ENCODE measurements around the gene HYAL3. TPM values are rescaled to one million over a fixed set of nuclear protein-coding genes. Genes with fewer than 3 reads are reported as not detected.

Gene HYAL3
- total and polyA plus RNA-seq, 2 experiments from 2014 or later = 7.6 to 9.6 TPM

DNA sequence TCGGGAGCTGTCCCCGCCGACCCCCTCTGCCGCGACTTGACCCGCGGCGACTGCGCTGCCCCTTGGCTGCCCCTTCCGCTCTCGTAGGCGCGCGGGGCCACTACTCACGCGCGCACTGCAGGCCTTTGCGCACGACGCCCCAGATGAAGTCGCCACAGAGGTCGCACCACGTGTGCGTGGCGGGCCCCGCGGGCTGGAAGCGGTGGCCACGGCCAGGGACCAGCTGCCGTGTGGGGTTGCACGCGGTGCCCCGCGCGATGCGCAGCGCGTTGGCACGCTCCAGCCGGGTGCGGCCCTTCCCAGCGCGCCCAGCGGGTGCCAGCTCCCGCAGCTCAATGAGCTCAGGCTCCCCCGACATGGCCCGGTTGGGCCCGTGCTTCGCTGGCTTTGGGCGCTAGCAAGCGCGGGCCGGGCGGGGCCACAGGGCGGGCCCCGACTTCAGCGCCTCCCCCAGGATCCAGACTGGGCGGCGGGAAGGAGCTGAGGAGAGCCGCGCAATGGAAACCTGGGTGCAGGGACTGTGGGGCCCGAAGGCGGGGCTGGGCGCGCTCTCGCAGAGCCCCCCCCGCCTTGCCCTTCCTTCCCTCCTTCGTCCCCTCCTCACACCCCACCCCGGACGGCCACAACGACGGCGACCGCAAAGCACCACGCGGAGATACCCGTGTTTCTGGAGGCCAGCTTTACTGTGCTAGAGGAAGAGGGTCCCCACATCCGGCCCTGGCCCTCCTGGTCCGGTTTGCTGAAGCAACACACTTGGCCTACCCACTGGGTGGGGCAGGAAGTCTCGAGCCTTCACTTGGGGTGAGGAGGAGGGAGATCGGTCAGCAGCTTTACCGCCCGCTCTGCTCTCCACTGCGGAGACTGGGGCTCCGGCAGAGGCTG lies 41.5 kb upstream of the HYAL3 start, which contains the start of gene RASSF1:
Gene RASSF1 (minus strand): TSS at position 389 of the 882 bp plus-strand sequence. CDS start 31 bp downstream, at position 358.
- in situ Hi-C loops (cut with MboI) = loop anchor here (10.0 kb wide), 1 partner anchor 194 kb away; no protein-coding TSS in a partner anchor
- Histone ChIP-seq H3K36me3 (ENCODE audit: low read depth) (no peaks in the 10 kb centered on the region), H3K4me2 (ENCODE audit: unreplicated experiment) (peak within 1 kb of the TSS; percentile 90), H3K27me3 (replicated peaks; ENCODE audit: insufficient read depth) (no peaks in the 10 kb centered on the region), H3K9ac (peak within 1 kb of the TSS; percentile 92), H3K79me2 (ENCODE audit: insufficient read depth) (peaks cover 40% of the 10 kb centered on the region), H2AFZ (peak within 1 kb of the TSS; percentile 70), H3K27ac (peak within 1 kb of the TSS; percentile 96), H3F3A (ENCODE audit: insufficient read depth) (peaks cover 32% of the 10 kb centered on the region), H3K9me3 (ENCODE audit: low read depth) (no peaks in the 10 kb centered on the region), H3K4me3 (peak within 1 kb of the TSS; percentile 89), H4K20me1 (ENCODE audit: insufficient read depth) (no peaks in the 10 kb centered on the region), H3K9me2 (ENCODE audit: insufficient read depth) (no peaks in the 10 kb centered on the region), H3K4me1 (ENCODE audit: insufficient read depth) (peaks cover 28% of the 10 kb centered on the region)
- TF ChIP-seq EZH2 (IDR thresholded peaks at IDR 0.05; ENCODE audit: insufficient read depth, poor library complexity, severe bottlenecking) (no peak), EZH2phosphoT487 (IDR thresholded peaks at IDR 0.05; ENCODE audit: insufficient read depth, low read depth) (no peak)
- DNase-seq = peak; percentile 90
- 1 to 2% methylated on average over 68 to 80 of the region's 85 CpGs for WGBS, 2 experiments (ENCODE audit: low coverage in 1 of 2, low lambda C conversion rate in 2 of 2, missing lambda C conversion rate in 2 of 2)

GRCh38 chr3:50340147-50340447 lies 40.9 kb upstream of the HYAL3 start:
- Histone ChIP-seq H3K79me2 (ENCODE audit: insufficient read depth) (peaks cover 46% of the 10 kb centered on the region), H3K9me2 (ENCODE audit: insufficient read depth) (no peaks in the 10 kb centered on the region), H3K9me3 (ENCODE audit: low read depth) (no peaks in the 10 kb centered on the region), H3K27ac (peak overlapping the region; percentile 96), H3K4me2 (ENCODE audit: unreplicated experiment) (peak overlapping the region; percentile 90), H3K4me1 (ENCODE audit: insufficient read depth) (peaks cover 34% of the 10 kb centered on the region), H3F3A (ENCODE audit: insufficient read depth) (peaks cover 38% of the 10 kb centered on the region), H4K20me1 (ENCODE audit: insufficient read depth) (no peaks in the 10 kb centered on the region), H2AFZ (peak overlapping the region; percentile 70), H3K4me3 (peak overlapping the region; percentile 89), H3K9ac (peak overlapping the region; percentile 92), H3K36me3 (ENCODE audit: low read depth) (no peaks in the 10 kb centered on the region), H3K27me3 (replicated peaks; ENCODE audit: insufficient read depth) (no peaks in the 10 kb centered on the region)
- TF ChIP-seq EZH2phosphoT487 (IDR thresholded peaks at IDR 0.05; ENCODE audit: insufficient read depth, low read depth) = no peak
- no peak for TF ChIP-seq EZH2 (IDR thresholded peaks at IDR 0.05; ENCODE audit: insufficient read depth, poor library complexity, severe bottlenecking)
- in situ Hi-C loops (cut with MboI) = loop anchor here (10.0 kb wide), 1 partner anchor 195 kb away; no protein-coding TSS in a partner anchor
- WGBS, 2 experiments (ENCODE audit: low coverage in 1 of 2, low lambda C conversion rate in 2 of 2, missing lambda C conversion rate in 2 of 2) = 0 to 3% methylated on average over 9 of the region's 9 CpGs
- DNase-seq = no peak

GRCh38 chr3:50339485-50340146 lies 40.4 kb upstream of the HYAL3 start:
- H3K4me3 ChIP-seq = peak overlapping the region; percentile 89
- H3K79me2 ChIP-seq (ENCODE audit: insufficient read depth) = peaks cover 51% of the 10 kb centered on the region
- 79 to 80% methylated on average over 14 of the region's 14 CpGs for WGBS, 2 experiments (ENCODE audit: low coverage in 1 of 2, low lambda C conversion rate in 2 of 2, missing lambda C conversion rate in 2 of 2)

DNA sequence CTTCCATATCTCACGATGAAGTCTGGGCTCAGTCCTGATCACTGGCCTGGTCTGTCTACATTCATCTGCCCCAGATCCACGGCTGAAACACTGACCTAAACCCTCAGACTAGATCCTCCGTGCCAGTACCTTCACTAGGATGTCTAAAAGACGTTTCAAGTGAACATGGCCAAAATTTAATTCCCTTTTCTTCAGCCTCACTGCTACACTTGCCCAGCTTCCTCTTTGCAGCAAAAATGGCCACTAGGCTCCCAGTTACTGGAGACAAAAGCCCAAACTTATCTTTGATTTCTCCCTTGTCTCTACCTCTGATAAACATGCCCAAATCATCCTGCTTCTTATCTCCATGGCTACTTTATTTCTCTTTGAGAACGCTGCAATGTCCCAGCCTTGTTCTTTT lies 39.8 kb upstream of the HYAL3 start:
- Histone ChIP-seq H4K20me1 (ENCODE audit: insufficient read depth) (no peaks in the 10 kb centered on the region; the same call in 1 of the 2 replicates), H3K4me1 (ENCODE audit: insufficient read depth) (peaks cover 45% of the 10 kb centered on the region), H3K4me3 (peak overlapping the region; percentile 89), H3K9me3 (ENCODE audit: low read depth) (no peaks in the 10 kb centered on the region), H3K4me2 (ENCODE audit: unreplicated experiment) (peak overlapping the region; percentile 74), H3F3A (ENCODE audit: insufficient read depth) (peaks cover 50% of the 10 kb centered on the region), H2AFZ (no peak overlapping the region), H3K79me2 (ENCODE audit: insufficient read depth) (peaks cover 58% of the 10 kb centered on the region), H3K9me2 (ENCODE audit: insufficient read depth) (no peaks in the 10 kb centered on the region), H3K27me3 (replicated peaks; ENCODE audit: insufficient read depth) (no peaks in the 10 kb centered on the region), H3K36me3 (ENCODE audit: low read depth) (no peaks in the 10 kb centered on the region), H3K27ac (peak overlapping the region; percentile 96), H3K9ac (peak overlapping the region; percentile 92)
- DNase-seq = peak; percentile 40
- TF ChIP-seq EZH2phosphoT487 (IDR thresholded peaks at IDR 0.05; ENCODE audit: insufficient read depth, low read depth) (no peak), EZH2 (IDR thresholded peaks at IDR 0.05; ENCODE audit: insufficient read depth, poor library complexity, severe bottlenecking) (no peak)
- in situ Hi-C loops (cut with MboI) = no loop called here
- whole genome bisulfite sequencing, 2 experiments (ENCODE audit: low coverage in 1 of 2, low lambda C conversion rate in 2 of 2, missing lambda C conversion rate in 2 of 2) = 57 to 60% methylated on average over 5 of the region's 5 CpGs

More at GRCh38 chr3:50339485-50340146, 40.4 kb upstream of the HYAL3 start:
- H3K36me3 ChIP-seq (ENCODE audit: low read depth) = no peaks in the 10 kb centered on the region
- peak overlapping the region; percentile 90 for H3K4me2 ChIP-seq (ENCODE audit: unreplicated experiment)
- H3K4me1 ChIP-seq (ENCODE audit: insufficient read depth) = peaks cover 39% of the 10 kb centered on the region
- in situ Hi-C loops (cut with MboI) = loop anchor here (10.0 kb wide), 1 partner anchor 195 kb away; no protein-coding TSS in a partner anchor
- H3K9ac ChIP-seq = peak overlapping the region; percentile 92
- H4K20me1 ChIP-seq (ENCODE audit: insufficient read depth) = no peaks in the 10 kb centered on the region
- no peaks in the 10 kb centered on the region for H3K9me2 ChIP-seq (ENCODE audit: insufficient read depth)
- peak; percentile 86 for DNase-seq
- no peaks in the 10 kb centered on the region for H3K27me3 ChIP-seq (replicated peaks; ENCODE audit: insufficient read depth)
- H3F3A ChIP-seq (ENCODE audit: insufficient read depth) = peaks cover 43% of the 10 kb centered on the region
- TF ChIP-seq EZH2phosphoT487 (IDR thresholded peaks at IDR 0.05; ENCODE audit: insufficient read depth, low read depth) (no peak), EZH2 (IDR thresholded peaks at IDR 0.05; ENCODE audit: insufficient read depth, poor library complexity, severe bottlenecking) (no peak)
- peak overlapping the region; percentile 96 for H3K27ac ChIP-seq
- no peaks in the 10 kb centered on the region for H3K9me3 ChIP-seq (ENCODE audit: low read depth)
- H2AFZ ChIP-seq = peak overlapping the region; percentile 70

Data from GM23248 (cell line).